ENCODE results near the gene TADA3.

The TADA3 gene

GRCh38 chr3:9791127-9791526, 1.1 kb downstream of the TADA3 start:
- no peak for DNase-seq (ENCODE audit: low spot score)
- TF ChIP-seq CTCF (IDR thresholded peaks at IDR 0.05; ENCODE audit: extremely low read depth, missing control alignments), result no peak

- no peak for TF ChIP-seq CTCF (IDR thresholded peaks at IDR 0.05; ENCODE audit: extremely low read depth, missing control alignments)
- DNase-seq (ENCODE audit: low spot score), result no peak
Measured at GRCh38 chr3:9787714-9788113, 4.6 kb downstream of the TADA3 start.

- DNase-seq (ENCODE audit: low spot score), result no peak
- peak; percentile 16 for TF ChIP-seq CTCF (IDR thresholded peaks at IDR 0.05; ENCODE audit: extremely low read depth, missing control alignments)
Measured at GRCh38 chr3:9786825-9787669, 5.2 kb downstream of the TADA3 start.

- DNase-seq (ENCODE audit: low spot score), result no peak
- no peak for TF ChIP-seq CTCF (IDR thresholded peaks at IDR 0.05; ENCODE audit: extremely low read depth, missing control alignments)
Measured at GRCh38 chr3:9786209-9786739, 6.0 kb downstream of the TADA3 start.

DNA sequence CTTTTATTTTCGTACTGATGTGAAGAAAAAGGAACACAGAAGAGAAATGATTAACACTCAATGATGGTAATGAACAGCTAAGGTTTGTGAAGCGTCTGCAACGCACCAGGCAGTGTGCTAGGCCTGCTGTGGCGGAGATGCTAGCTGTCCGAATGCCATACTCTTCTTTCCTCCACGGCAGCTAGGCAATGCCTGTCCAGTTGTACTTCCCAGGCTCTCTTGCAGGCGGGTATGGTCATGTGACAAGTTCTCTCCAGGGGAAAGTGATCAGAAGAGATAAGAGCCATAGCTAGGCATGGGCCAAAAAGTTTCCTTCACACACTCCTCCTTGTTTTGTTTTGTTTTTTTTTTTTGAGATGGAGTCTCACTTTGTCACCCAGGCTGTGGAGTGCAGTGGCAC, 6.7 kb downstream of the TADA3 start:
- DNase-seq (ENCODE audit: low spot score), result no peak
- no peak for TF ChIP-seq CTCF (IDR thresholded peaks at IDR 0.05; ENCODE audit: extremely low read depth, missing control alignments)

- TF ChIP-seq CTCF (IDR thresholded peaks at IDR 0.05; ENCODE audit: extremely low read depth, missing control alignments), result no peak
- no peak for DNase-seq (ENCODE audit: low spot score)
Measured at GRCh38 chr3:9784965-9785364, 7.3 kb downstream of the TADA3 start.

DNA sequence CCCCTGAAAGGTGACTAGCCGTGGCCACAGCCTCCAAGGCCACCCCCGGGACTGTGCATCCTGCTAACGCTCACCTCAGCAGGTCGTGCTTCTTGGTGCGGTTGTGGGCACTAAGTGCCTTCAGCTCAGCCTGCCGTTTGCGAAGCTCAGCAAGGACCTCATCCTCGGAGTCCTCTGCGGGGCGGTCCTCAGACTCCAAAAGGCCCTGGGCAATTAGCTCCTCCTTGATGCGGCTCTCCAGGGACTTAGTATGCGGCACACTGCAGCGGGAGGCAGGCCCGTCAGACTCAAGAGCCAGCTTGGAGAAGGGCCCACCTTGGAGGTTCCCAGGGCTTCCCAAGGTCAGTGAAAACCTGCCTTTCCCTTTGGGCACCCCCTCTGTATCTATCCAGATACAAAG, 8.3 kb downstream of the TADA3 start:
- no peak for DNase-seq (ENCODE audit: low spot score)
- TF ChIP-seq CTCF (IDR thresholded peaks at IDR 0.05; ENCODE audit: extremely low read depth, missing control alignments), result no peak
